Embryonic facial prominence (tissue), 1 donor: ENCODE results near the gene MYO10.
"Not testable (repeated sequence)": the region's sequence is repeated elsewhere in the genome, so short reads cannot be mapped to it uniquely, and the experiment has no call there.

Experiments
- DNase-seq: peaks from one replicate; pipeline ENCODE4 v3.0.0-alpha.2; 2016; ENCODE audit errors: extremely low spot score

MYO10 gene

GRCh38 chr5:16784088-16784487 lies 152.0 kb downstream of the MYO10 start:
- no peak for DNase-seq

- DNase-seq: no peak
These were observed 154.1 kb downstream of the MYO10 start for GRCh38 chr5:16781828-16782626.

DNA sequence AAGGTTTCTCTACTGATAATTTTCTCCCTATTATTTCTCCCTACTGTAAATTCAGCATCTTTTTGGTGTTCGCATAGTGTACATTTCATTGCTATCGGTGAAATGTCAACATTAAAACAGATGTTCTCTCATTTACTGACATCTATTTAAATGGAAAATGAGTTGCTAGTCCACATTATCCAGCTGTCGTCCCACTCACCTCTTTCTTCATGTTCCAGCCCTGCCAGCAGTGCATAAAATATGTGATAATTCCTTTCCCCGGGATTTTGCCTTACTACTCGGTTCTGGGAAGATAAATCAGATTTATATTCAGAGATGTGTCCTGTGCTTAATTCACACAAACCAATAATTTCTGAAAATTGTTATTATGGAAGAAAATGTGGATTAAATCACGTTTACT lies 155.8 kb downstream of the MYO10 start:
- DNase-seq: no peak

- no peak for DNase-seq
These were observed 158.7 kb downstream of the MYO10 start for GRCh38 chr5:16777432-16777831.

DNA sequence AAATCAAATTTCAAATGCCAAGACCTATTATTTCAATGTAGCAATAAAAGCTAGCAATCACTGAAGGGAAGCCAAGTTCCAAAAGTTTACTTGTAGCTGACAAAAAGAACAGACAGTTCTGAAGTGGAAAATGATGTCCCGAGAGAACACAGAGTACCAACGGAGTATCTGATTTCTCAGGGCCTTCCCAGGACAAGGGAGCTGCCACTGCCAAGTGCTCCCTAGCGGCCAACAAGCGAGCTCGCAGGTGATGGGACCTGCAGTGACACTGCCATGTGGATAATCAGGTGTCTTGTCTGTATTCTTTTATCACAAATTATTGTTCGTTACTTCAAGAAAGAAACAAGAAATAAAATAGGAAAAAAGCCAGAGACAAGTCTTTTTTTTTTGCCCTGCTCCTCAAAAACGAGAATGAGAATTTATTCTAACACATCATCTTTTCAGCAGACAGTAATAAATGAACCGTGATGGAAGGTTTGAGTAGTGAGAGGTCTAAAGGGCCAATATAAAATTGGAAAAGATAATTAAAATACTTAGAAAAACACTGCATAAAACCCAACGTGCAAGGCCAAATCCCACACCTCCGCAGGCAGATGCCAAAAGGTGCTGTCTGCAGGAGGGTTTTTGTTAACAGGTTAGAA lies 159.4 kb downstream of the MYO10 start:
- no peak for DNase-seq

DNA sequence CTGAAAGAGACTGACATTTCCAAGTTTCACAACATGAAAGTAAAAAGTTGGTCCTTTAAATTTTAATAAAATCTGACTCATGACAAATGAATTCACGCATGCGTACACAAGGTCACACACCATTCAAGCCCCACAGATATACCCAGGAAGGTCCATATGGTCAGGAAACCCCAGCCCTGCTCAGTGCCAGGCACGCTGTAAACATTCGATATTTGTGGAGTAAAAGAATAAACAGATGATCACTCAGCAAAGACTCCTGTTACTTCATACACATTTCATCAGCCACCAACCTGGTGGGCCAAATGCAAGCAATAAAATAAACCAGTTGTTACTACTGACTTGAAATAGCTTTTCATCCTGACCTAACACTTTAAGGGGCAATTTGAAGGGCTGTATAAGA lies 161.3 kb downstream of the MYO10 start:
- no peak for DNase-seq

GRCh38 chr5:16773991-16774390 lies 162.1 kb downstream of the MYO10 start:
- no peak for DNase-seq

- DNase-seq: no peak
These were observed 163.5 kb downstream of the MYO10 start for GRCh38 chr5:16772556-16772955.

DNA sequence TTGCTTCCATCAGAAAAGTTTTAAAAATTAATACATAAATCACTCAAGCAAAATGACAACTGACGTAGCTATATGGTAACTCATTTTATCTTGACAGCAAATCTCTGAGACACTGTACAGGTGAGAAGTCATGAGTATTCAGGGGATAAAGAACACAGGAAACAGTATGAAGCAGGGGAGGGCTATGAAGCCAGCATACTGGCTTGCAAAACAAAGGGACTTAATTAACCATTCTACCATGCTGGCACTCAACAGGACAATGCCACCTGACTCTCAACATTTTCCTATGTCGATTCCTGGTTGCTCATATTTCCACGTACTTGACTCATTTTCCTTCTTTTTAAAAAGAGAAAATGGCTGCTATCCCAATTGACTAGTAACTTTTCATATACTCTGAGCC lies 167.9 kb downstream of the MYO10 start:
- DNase-seq: no peak

DNA sequence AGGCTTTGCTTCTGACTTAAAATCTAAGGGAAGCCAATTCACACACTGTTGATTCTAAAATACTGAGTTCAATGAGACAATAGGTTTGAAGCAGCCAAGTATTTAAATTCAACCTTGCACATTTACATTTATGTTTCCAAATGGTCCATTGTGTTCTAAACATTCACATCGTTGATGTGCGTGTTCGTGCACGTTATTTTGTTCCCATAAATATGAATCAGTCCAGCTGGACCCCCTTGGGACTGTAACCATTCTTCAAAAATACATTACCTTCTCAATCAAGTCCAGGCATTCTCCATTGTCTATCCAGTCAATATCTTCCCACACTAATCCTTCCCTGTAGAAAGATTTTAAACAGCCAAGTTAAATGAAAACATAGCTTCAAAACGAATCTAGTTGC lies 172.9 kb downstream of the MYO10 start:
- DNase-seq: no peak

GRCh38 chr5:16759147-16759773 lies 176.8 kb downstream of the MYO10 start:
- DNase-seq: no peak

- no peak for DNase-seq
These were observed 178.0 kb downstream of the MYO10 start for GRCh38 chr5:16757989-16758501.

DNA sequence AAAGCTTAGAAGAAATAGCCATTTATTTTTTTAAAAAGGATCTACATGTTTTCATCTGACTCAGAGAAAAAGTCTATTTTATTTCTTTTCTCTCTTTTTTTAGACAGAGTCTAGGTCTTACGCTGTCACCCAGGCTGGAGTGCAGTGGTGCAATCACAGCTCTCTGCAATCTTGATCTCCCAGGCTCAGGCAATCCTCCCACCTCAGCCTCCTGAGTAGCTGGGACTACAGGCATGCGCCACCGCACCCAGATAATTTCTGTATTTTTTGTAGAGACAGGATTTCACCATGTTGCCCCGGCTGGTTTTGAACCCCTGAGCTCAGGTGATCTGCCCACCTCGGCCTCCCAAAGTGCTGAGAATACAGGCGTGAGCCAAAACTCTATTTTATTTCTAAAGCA lies 178.5 kb downstream of the MYO10 start:
- not testable (repeated sequence) for DNase-seq

DNA sequence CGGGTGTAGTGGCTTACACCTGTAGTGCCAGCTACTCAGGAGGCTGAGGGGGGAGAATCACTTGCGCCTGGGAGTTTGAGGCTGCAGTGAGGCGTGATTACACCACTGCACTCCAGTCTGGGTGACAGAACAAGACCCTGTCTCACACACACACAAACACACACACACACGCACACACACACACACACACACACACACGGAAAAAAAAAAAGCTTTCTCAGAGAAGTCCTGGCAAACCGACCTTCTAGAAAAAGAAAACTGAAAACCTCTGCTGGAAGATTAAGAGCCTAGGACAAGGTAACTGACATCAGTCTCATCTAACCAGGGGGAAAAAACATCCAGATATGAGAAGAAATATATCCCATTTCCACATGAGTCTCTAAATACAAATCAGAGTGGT lies 178.9 kb downstream of the MYO10 start:
- DNase-seq: no peak

DNA sequence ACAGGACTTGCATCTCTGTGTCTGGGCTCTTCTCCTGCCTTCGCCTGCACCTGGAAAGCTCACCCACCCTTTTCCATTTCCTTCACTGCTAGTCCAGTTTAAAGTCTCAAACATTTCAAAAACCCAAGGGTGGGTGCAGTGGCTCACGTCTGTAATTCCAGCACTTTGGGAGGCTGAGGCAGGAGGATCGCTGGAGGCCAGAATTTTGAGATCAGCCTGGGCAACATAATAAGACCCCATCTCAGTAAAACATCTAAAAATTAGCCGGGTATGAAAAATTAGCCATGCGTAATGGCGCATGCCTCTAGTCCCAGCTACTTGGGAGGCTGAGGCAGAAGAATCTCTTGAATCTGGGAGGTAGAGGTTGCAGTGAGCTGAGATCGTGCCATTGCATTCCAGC lies 179.4 kb downstream of the MYO10 start:
- no peak for DNase-seq

- DNase-seq: no peak
These were observed 180.4 kb downstream of the MYO10 start for GRCh38 chr5:16755641-16756040.

GRCh38 chr5:16754601-16755000 lies 181.5 kb downstream of the MYO10 start:
- peak; percentile 29 for DNase-seq

GRCh38 chr5:16754086-16754485 lies 182.0 kb downstream of the MYO10 start:
- DNase-seq: no peak

DNA sequence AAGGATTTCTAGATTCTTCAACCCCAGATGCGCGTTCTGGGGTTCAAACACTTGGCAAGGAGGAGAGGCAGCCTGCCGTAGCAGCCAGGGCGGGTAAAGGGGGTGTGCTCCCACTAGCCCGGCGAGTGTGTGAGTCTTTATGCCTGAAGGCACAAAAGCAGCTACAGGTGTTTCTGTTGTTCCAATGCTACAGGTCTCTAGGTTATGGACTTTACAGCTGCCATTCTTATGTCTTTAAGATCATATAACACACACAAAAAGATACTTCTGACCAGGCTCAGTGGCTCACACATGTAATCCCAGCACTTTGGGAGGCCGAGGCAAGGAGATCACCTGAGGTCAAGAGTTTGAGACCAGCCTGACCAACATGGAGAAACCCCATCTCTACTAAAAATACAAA lies 185.6 kb downstream of the MYO10 start:
- DNase-seq: no peak

GRCh38 chr5:16749626-16750025 lies 186.5 kb downstream of the MYO10 start:
- DNase-seq: no peak

- no peak for DNase-seq
These were observed 191.8 kb downstream of the MYO10 start for GRCh38 chr5:16744164-16744880.

GRCh38 chr5:16742938-16743337 lies 193.2 kb downstream of the MYO10 start:
- DNase-seq: no peak
